RPMI7951 (cell line): ENCODE data around the gene ENDOV. TPM values are rescaled to one million over a fixed set of nuclear protein-coding genes. Genes with fewer than 3 reads are reported as not detected.

Source experiments
- DNase-seq: peaks from one replicate; pipeline ENCODE4 v3.0.0-alpha.2; 2012; ENCODE audit warnings: low read depth
- total RNA-seq: library from RNA; depleted of rRNA; stranded (reverse); fragments of >200 nt; shearing (Covaris generic); gene quantifications from 2 replicates; pipeline ENCODE4 v1.2.3, GENCODE V29; 2014

Gene ENDOV
- total RNA-seq, 1 experiment from 2014 or later, result 10.5 TPM

- no peak for DNase-seq
Measured at GRCh38 chr17:80415626-80416137, 715 bp downstream of the ENDOV start.

- DNase-seq, result no peak
Measured at GRCh38 chr17:80416260-80416939, 1.4 kb downstream of the ENDOV start.

GRCh38 chr17:80416940-80417293 lies 1.9 kb downstream of the ENDOV start:
- no peak for DNase-seq

DNA sequence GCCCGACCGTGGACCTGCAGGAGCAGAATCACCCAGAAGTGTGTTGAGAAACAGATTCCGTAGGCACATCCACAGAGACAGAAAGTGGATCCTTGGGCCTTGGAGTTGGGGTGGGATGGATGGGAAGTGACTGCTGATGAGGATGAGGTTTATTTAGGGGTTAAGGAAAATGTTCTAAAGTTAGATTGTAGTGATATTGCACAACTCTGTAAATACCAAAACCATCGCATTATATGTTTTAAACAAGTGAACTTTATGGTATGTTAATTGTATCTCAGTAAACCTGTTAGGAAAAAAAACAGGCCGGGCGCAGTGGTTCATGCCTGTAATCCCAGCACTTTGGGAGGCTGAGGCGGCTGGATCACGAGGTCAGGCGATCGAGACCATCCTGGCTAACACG lies 3.6 kb downstream of the ENDOV start:
- no peak for DNase-seq

DNA sequence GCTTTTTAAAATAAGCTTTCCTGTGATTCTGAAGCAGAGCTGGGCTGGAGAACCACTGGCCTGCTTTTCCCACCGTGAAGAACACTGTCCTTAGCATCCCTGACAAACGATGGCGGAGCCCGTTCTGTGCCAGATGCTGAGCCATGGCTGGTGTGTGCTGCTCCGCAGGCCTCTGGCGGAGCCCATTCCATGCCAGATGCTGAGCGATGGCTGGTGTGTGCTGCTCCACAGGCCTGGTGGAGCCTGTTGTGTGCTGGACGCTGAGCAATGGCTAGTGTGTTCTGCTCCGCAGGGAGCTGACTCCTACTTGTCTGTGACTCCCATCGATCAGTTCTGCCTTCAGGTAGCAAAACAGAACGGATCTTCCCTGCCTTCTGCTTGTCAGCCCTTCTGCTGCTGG lies 4.3 kb downstream of the ENDOV start:
- no peak for DNase-seq

DNA sequence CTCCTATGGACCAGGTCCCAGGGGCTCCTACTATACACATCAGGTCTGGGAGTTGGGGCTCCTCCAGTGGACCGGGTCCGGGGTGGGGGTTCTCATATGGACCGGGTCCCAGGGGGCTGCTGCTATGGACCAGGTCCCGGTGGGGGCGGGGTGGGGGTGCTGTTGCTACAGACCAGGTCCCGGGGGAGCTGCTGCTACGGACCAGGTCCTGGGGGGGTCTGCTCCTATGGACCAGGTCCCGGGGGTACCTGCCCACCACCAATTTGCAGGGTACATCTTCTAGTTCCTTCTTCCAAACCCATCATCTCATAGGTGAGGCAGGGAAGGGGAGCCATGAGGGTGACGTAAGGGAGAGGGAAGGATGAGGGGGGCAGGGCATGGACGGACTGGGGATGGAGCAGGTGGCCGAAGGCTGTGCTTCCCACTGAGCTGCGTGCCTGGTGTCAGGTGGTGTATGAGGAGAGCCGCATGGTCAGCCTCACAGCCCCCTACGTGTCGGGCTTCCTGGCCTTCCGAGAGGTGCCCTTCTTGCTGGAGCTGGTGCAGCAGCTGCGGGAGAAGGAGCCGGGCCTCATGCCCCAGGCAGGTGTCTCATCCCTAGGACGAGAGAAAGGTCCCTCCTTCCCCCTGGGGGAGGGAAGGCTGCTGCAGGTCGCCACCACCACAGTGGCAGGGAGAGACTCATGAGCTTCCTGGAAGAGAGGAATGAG lies 6.6 kb downstream of the ENDOV start:
- DNase-seq, result no peak

DNA sequence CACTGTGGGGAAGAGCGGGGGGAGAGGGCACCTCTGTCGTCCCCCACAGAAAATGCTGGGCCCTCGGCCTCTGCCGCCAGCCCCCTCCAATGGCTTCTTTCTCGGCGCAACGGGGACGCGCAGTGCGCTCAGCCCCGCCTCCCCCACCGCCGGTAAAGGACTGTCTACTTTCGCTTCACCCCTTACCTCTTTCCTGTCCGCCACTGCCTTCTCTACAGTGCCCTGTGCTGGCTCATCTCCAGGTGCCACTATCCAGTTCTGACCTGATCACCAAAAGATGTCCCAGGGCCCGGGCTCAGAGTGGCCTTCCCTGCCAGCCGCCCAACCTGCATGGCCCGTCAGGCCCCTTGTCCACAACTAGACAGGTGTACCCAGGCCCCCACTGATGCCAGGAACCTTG lies 7.3 kb downstream of the ENDOV start:
- DNase-seq, result no peak

- DNase-seq, result no peak
Measured at GRCh38 chr17:80422981-80423380, 8.0 kb downstream of the ENDOV start.

- DNase-seq, result no peak
Measured at GRCh38 chr17:80423536-80424225, 8.7 kb downstream of the ENDOV start.

DNA sequence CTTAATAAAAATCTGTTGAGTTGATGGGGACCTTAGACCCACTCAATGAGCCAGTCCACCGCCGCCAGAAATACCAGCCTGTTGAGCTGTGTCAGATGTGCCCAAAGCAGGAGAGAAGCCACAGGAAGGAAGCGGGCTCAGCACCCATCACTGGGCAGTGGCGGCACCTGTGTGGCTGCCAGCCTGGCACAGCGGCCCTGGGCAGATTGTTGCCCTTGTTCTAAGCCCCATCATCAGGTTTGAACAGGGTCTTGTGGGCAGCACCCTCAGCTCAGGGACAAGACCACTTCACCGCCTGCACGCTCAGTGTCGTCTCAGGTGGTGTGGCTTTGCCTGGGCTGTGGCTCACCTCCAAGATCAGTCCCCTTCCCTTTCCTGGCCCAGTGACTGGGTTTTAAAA lies 9.3 kb downstream of the ENDOV start:
- DNase-seq, result no peak

DNA sequence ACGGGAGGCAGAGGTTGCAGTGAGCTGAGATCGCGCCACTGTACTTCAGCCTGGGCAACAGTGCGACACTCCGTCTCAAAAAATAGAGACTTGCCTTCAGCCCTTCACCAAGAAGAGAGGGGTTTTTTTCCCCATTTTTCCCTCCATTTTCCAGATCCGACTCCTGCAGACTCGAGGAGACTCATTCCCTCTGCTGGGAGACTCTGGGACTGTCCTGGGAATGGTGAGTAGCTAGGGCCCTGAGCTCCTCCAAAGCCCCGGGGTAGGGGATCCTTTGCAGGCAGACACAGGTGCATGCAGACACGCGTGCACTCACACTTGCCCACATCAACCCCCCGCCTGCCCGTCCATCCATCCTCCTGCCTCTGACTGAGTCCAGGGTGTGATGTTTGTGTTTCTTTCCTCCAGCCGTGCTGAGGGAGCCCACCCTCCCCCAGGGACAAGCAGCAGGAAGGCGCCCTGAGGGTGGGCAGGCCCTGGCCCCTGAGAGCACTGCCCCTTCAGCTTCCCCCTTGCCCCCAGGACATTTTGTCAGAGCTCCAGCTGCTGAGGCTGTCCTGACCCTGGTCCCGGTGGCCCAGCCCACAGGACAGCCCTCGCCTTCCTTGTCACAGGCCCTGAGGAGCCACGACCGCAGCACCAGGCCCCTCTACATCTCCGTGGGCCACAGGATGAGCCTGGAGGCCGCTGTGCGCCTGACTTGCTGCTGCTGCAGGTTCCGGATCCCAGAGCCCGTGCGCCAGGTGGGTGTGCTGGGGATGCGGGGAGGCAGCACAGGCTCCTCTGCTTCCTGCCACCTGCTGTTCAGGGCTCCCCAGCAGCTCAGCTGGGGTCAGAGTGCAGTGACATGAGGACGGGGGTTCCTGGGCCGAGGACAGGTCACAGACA lies 10.2 kb downstream of the ENDOV start:
- no peak for DNase-seq

GRCh38 chr17:80425835-80426426 lies 11.0 kb downstream of the ENDOV start:
- no peak for DNase-seq

DNA sequence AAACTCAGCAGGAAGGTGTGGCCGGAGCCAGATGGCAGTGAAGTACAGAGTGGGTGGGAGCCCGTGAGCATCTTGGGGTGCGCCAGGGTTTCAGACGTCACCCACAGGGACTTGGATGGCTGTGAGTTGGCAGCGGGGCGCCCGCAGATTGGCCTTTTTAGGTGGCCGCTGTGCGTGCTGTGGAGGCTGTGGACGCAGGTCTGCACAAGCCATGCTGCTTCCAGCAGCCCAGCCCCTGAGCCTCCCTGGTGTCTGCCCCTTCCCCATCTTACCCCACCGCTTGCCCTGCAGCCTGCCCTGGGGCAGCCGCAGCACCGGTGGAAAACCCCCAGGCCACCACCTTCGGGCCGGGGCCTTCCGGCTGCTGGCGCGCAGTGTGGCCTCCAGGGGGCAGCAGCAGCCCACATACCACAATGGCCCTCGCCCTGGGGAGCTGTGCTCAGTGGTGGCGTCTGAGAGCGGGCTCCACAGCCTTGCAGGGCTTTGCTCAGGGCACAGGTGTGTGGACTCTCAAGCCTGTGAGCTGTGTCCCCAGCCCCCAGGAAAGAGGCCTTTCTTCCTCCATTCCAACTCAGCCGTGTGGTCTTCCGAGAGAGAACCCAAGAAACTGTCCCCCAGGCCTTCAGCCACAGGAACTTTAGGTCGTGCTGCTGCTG lies 11.8 kb downstream of the ENDOV start:
- peak; percentile 48 for DNase-seq

- DNase-seq, result no peak
Measured at GRCh38 chr17:80427366-80428282, 12.7 kb downstream of the ENDOV start.

- no peak for DNase-seq
Measured at GRCh38 chr17:80428363-80428762, 13.4 kb downstream of the ENDOV start.

DNA sequence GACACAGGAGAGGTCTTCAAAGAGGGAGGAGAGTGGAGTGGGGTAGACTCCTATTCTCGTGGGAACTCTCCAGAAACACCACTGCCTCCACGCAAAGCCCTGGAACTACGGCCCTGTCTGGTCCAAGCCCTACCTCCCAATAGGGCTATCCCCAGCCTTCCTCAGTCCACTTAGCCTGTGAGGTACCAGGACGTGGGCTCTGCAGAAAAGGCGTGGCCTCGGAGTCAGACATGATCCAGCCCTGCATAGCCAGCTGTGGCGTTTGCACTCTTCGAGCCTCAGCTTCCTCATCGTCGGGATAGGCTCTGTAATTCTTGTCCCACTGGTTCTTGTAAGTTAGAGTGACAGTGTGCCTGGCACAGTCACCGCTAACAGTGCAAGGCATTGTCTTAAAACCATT lies 13.8 kb downstream of the ENDOV start:
- DNase-seq, result no peak

- no peak for DNase-seq
Measured at GRCh38 chr17:80429356-80430275, 14.6 kb downstream of the ENDOV start.

DNA sequence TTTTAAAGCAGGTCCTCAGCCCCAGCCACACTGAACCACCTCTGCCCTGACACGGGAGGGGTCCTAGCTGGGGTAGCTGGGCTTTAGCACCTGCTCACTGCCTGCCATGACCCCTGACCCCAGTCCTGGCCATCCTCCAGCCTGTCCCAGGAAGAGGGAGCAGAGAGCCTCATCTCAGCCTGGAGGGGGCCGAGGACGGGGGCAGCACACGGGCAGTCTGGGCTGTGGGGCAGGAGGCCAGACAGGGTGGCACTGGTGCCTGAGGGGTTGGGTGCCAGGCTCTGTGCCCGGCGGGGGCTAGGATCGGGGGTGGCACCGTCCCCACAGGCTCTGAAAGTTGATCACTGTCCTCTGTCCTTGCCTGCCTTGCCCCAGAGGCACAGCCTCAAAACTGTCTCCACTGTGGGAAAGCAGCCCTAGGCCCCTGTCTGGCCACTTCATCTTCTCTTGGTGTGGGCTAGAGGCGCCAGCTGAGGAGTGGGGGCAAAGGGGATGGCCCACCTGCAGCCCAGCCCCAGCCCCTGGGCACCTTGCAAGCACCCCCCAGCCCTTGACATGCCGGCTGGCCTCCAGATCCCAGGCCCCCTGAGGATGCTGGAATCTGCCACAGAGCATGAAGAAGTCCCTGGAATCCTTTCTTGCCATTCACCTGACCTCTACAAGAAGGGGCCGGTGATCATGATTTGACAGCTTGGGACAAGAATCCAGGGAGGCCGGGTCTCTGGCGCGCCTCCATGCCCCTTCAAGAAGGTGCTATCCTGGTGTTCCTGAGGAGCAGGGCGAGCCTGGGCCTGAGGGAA lies 15.7 kb downstream of the ENDOV start:
- no peak for DNase-seq
